SK-N-MC (cell line): ENCODE measurements around the gene SPATA1.

Experiments used
- EZH2 ChIP-seq: fragments of 200-600 bp; sonication (generic); IDR thresholded peaks from one replicate; pipeline ENCODE4 v1.6.1; 2017; ENCODE audit warnings: antibody characterized with exemption
- POLR2AphosphoS5 ChIP-seq: IDR thresholded peaks from 2 replicates; pipeline ENCODE4 v1.6.1; 2012; ENCODE audit warnings: mild to moderate bottlenecking, low read depth, low read length, borderline replicate concordance

GRCh38 chr1:84585803-84586202, 79.6 kb downstream of the SPATA1 start:
- TF ChIP-seq EZH2 (no peak), POLR2AphosphoS5 (no peak)
